GM12878 (cell line): ENCODE data around the gene NECTIN2. TPM values are rescaled to one million over a fixed set of nuclear protein-coding genes. Genes with fewer than 3 reads are reported as not detected.

Experiments used
- ATAC-seq: fragments of 200-7000 bp; cut with Tn5 transposase; 3 replicates; pipeline ENCODE4 v1.9.1; 2020; ENCODE audit warnings: mild to moderate bottlenecking, moderate library complexity
- BruUV-seq: library from RNA; stranded (reverse); fragments of 400-500 nt; replicated peaks from 2 replicates; lab custom pipeline; 2021; lab: Mats Ljungman, UMichigan
- CTCF ChIA-PET: fragments of 300-600 bp; sonication (Branson Sonifier 250); formaldehyde crosslinking; extraction: SDS; loops from one replicate; lab custom pipeline; 2021; ENCODE audit warnings: inconsistent platforms; lab: Yijun Ruan, JAX
- POLR2A ChIA-PET: fragments of 350-600 bp; formaldehyde crosslinking; extraction: SDS; loops from one replicate; lab custom pipeline; 2021; ENCODE audit warnings: inconsistent platforms; lab: Charles Lee
- RAD21 ChIA-PET: fragments of 300-600 bp; sonication (Branson Sonifier 250); formaldehyde crosslinking; loops from one replicate; lab custom pipeline; 2023; ENCODE audit warnings: antibody characterized with exemption; ENCODE audit not compliant: unreplicated experiment; lab: Charles Lee
- SMC1A ChIA-PET: fragments of 300-600 bp; sonication (Branson Sonifier 250); formaldehyde crosslinking; loops from one replicate; lab custom pipeline; 2023; ENCODE audit not compliant: unreplicated experiment, uncharacterized antibody; lab: Charles Lee
- DNase-seq: peaks from one replicate; pipeline ENCODE4 v3.0.0-alpha.2; 2011; ENCODE audit warnings: low read depth, low spot score
- FAIRE-seq: peaks from 3 replicates; lab custom pipeline; 2011; peaks lifted over from hg19 to GRCh38; lab: Jason Lieb, UNC
- H2AFZ ChIP-seq: 2 replicates; pipeline ENCODE4 v1.6.0; 2011; ENCODE audit warnings: low read depth, low read length, control low read depth; ENCODE audit not compliant: control insufficient read depth
- H3K27ac ChIP-seq: 2 replicates; pipeline ENCODE4 v1.5.1; 2011; ENCODE audit warnings: control low read depth; ENCODE audit not compliant: control insufficient read depth, insufficient read depth
- H3K27me3 ChIP-seq, 2 experiments: replicated peaks in 1 of 2; 2 replicates each; pipeline versions ENCODE4 v1.6.0 to v1.6.1; 2011; ENCODE audit warnings: low read length in 1 of 2; ENCODE audit not compliant: control insufficient read depth in 2 of 2, insufficient read depth in 2 of 2
- H3K36me3 ChIP-seq, 2 experiments: 2 replicates each; pipeline ENCODE4 v1.5.1; 2011; ENCODE audit warnings: low read length in 1 of 2; ENCODE audit not compliant: control insufficient read depth in 2 of 2, insufficient read depth in 2 of 2
- H3K4me1 ChIP-seq: 2 replicates; pipeline ENCODE4 v1.6.1; 2011; ENCODE audit warnings: mild to moderate bottlenecking, low read length, moderate library complexity, mixed read lengths; ENCODE audit not compliant: control insufficient read depth, insufficient read depth
- H3K4me2 ChIP-seq: 2 replicates; pipeline ENCODE4 v1.6.0; 2011; ENCODE audit warnings: control low read depth; ENCODE audit not compliant: control insufficient read depth, insufficient read depth
- H3K4me3 ChIP-seq: fragments of 200-600 bp; sonication (generic); 2 replicates; pipeline ENCODE4 v1.5.1; 2016
- H3K79me2 ChIP-seq: 2 replicates; pipeline ENCODE4 v1.6.0; 2011; ENCODE audit warnings: low read length; ENCODE audit not compliant: control insufficient read depth, insufficient read depth
- H3K9ac ChIP-seq: 2 replicates; pipeline ENCODE4 v1.8.0; 2011; ENCODE audit warnings: low read length, control low read depth, mixed read lengths; ENCODE audit not compliant: control insufficient read depth, insufficient read depth
- H3K9me3 ChIP-seq: replicated peaks from 3 replicates; pipeline ENCODE4 v1.5.1; 2011; ENCODE audit warnings: mild to moderate bottlenecking, low read length; ENCODE audit not compliant: control insufficient read depth, insufficient read depth
- H4K20me1 ChIP-seq: 2 replicates; pipeline ENCODE4 v1.6.0; 2011; ENCODE audit not compliant: control insufficient read depth, insufficient read depth
- HCFC1 ChIP-seq: fragments of 150-350 bp; IDR thresholded peaks from 2 replicates; pipeline ENCODE4 v1.6.1; 2014; ENCODE audit warnings: low read length
- JUNB ChIP-seq: IDR thresholded peaks from 2 replicates; pipeline ENCODE4 v1.6.1; 2016; ENCODE audit warnings: antibody characterized with exemption, mild to moderate bottlenecking
- SP1 ChIP-seq: IDR thresholded peaks from one replicate; pipeline ENCODE4 v1.6.1; 2011; ENCODE audit warnings: low read depth, low read length
- ZNF24 ChIP-seq: fragments of 450-650 bp; IDR thresholded peaks from 2 replicates; pipeline ENCODE4 v1.6.1; 2017; ENCODE audit warnings: antibody characterized with exemption, mild to moderate bottlenecking
- ZSCAN29 ChIP-seq: fragments of 450-650 bp; IDR thresholded peaks from 2 replicates; pipeline ENCODE4 v1.6.1; 2017; ENCODE audit warnings: mild to moderate bottlenecking, moderate library complexity
- WGBS: methylation state at CpG from one replicate; pipeline ENCODE4 v1.1.6; 2016; ENCODE audit warnings: low lambda C conversion rate; ENCODE audit not compliant: insufficient replicate concordance, insufficient coverage; ENCODE audit errors: missing lambda C conversion rate; 5-methylcytosine and 5-hydroxymethylcytosine counted together
- in situ Hi-C: fragments of 300-500 bp; cut with MboI; formaldehyde crosslinking; loops from 9 replicates; pipeline ENCODE4 v1.14.3; 2018; ENCODE audit warnings: mixed read lengths
- intact Hi-C: fragments of 100-400 bp; cut with micrococcal nuclease; formaldehyde crosslinking; loops from one replicate; pipeline ENCODE4 v1.14.2; 2022; ENCODE audit not compliant: unreplicated experiment
- polyA plus RNA-seq, 11 experiments: library from polyadenylated mRNA; depleted of rRNA in 4 of 11; unstranded in 6 of 11; stranded (reverse) in 5 of 11; fragments of >200 nt; fragmentation: Nextera tagmentation in 4 of 11; fragmentation: Illumina TruSeq in 1 of 11; extraction: Ambion mirVana in 4 of 11; extraction: Trizol in 1 of 11; gene quantifications; 1 replicate in 1 of 11; 2 replicates in 10 of 11; pipeline versions ENCODE4 v1.2.1 to v1.2.3, GENCODE V29; 2011 to 2016; ENCODE audit warnings: inconsistent platforms in 2 of 11, missing spikeins in 2 of 11, low read depth in 1 of 11
- total RNA-seq, 4 experiments: library from RNA; depleted of rRNA in 3 of 4; stranded (reverse); fragments of >200 nt in 3 of 4; fragmentation: Illumina TruSeq in 1 of 4; extraction: Trizol in 1 of 4; gene quantifications; 2 replicates each; pipeline versions ENCODE4 v1.2.1 to v1.2.3, GENCODE V29; 2013 to 2021
- TF ChIP-seq, protein P1 (sequence below): fragments of 450-650 bp; IDR thresholded peaks from 2 replicates; pipeline ENCODE4 v1.6.1; 2017; ENCODE audit warnings: mild to moderate bottlenecking, moderate library complexity
- TF ChIP-seq, protein P2 (sequence below): fragments of 150-350 bp; IDR thresholded peaks from 2 replicates; pipeline ENCODE4 v1.6.1; 2014; ENCODE audit warnings: mild to moderate bottlenecking, low read depth, low read length
- TF ChIP-seq, protein P3 (sequence below): fragments of 450-650 bp; IDR thresholded peaks from 2 replicates; pipeline ENCODE4 v1.6.1; 2014; ENCODE audit warnings: mild to moderate bottlenecking

The NECTIN2 gene
- total and polyA plus RNA-seq, 10 of the 15 experiments (the other 5 are each of a cell fraction or from before 2014, with no cell fraction given) = 0.05 to 0.36 (median 0.26) TPM; not detected in 5

DNA sequence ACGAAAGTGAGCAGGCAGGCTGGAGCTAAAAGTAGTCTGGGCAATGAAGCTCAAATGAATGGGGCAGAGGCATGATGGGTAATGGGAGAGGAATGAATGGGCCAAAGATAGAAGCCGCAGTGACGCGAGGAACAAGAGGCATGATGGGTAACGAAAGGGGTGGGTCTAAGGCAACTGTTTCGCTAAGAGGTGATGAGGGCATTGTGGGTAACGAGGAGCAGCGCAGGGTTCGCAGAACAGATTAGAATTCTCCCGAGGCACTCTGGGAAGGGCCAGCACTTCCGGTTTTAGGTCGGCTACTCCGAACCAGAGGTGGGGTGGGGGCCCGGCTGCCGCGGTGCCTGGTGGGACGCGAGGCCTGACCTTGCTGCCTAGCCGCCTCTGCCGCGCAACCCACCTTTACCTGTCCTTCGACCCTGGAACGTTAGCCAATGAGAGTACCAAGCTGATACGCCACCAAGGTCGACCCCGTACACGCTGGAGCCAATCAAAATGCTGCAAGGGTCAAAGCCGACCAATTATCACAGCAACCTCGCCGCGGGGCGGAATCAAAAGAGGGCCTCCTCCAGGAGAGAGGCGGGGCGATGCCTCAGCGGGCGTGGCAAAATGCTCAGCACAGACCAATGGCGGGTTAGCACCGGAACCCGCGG, 44.4 kb downstream of the NECTIN2 start (continued):
- TF ChIP-seq, protein P1, sequence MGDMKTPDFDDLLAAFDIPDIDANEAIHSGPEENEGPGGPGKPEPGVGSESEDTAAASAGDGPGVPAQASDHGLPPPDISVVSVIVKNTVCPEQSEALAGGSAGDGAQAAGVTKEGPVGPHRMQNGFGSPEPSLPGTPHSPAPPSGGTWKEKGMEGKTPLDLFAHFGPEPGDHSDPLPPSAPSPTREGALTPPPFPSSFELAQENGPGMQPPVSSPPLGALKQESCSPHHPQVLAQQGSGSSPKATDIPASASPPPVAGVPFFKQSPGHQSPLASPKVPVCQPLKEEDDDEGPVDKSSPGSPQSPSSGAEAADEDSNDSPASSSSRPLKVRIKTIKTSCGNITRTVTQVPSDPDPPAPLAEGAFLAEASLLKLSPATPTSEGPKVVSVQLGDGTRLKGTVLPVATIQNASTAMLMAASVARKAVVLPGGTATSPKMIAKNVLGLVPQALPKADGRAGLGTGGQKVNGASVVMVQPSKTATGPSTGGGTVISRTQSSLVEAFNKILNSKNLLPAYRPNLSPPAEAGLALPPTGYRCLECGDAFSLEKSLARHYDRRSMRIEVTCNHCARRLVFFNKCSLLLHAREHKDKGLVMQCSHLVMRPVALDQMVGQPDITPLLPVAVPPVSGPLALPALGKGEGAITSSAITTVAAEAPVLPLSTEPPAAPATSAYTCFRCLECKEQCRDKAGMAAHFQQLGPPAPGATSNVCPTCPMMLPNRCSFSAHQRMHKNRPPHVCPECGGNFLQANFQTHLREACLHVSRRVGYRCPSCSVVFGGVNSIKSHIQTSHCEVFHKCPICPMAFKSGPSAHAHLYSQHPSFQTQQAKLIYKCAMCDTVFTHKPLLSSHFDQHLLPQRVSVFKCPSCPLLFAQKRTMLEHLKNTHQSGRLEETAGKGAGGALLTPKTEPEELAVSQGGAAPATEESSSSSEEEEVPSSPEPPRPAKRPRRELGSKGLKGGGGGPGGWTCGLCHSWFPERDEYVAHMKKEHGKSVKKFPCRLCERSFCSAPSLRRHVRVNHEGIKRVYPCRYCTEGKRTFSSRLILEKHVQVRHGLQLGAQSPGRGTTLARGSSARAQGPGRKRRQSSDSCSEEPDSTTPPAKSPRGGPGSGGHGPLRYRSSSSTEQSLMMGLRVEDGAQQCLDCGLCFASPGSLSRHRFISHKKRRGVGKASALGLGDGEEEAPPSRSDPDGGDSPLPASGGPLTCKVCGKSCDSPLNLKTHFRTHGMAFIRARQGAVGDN = peak; percentile 87
- TF ChIP-seq, all 136 proteins: peak for 52

DNA sequence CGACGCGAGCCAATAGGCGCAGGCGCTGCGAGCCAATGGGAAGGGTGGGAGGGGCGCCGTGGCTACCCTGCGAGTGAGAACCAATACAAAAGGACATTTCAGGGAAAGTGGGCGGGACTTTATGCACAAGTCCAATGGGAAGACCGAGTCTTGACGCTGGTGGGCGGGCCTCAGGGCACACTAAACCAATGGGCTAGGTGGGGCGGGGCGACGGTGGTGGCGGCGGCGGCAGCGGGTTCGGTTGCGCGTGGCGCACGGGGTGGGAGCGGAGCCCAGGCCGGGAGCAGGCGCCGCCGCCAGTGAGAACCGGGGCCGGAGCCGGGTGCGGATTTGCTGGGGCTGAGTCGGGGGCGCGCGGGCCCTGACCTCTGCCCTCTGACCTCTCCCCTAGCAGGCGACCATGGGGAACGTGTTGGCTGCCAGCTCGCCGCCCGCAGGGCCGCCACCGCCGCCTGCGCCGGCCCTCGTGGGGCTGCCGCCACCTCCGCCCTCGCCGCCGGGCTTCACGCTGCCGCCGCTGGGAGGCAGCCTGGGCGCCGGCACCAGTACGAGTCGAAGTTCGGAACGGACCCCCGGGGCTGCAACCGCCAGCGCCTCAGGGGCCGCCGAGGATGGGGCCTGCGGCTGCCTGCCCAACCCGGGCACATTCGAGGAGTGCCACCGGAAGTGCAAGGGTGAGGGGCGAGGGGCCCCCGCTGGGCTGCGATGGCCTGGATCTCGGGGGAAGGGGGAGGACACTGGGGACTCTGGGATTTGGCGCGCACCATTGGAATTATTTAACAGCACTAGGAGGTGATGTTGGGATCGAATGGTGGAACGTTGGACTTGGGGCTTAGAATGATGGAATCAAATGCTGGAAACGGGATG, 45.2 kb downstream of the NECTIN2 start, which contains the start of gene TOMM40:
Gene TOMM40, plus strand, starts transcription at position 239 of the 867 bp plus-strand sequence. Its CDS starts 162 bp downstream, at position 401.
- H4K20me1 ChIP-seq = no peaks in the 10 kb centered on the region
- peaks cover 1% of the 10 kb centered on the region; the same call in 1 of the 3 replicates for H3K9me3 ChIP-seq
- peaks cover 0 to 19% of the 10 kb centered on the region in 2 experiments; a peak in 3 of 4 replicates for H3K36me3 ChIP-seq
- peak within 1 kb of the TSS; percentile 96 for H3K27ac ChIP-seq
- POLR2A ChIA-PET = interaction anchor here (1.0 to 1.7 kb wide), 2 partner anchors 63 to 184 kb away, joined by 3 to 7 read pairs; partner anchors contain the start of gene CLPTM1
- RAD21 ChIA-PET = interaction anchor here (0.6 to 1.6 kb wide), 3 partner anchors 166 to 287 kb away, joined by 3 read pairs; partner anchors contain the start of genes BLOC1S3 and TRAPPC6A
- SMC1A ChIA-PET = interaction anchor here (1.8 kb wide), 1 partner anchor 62 kb away, joined by 6 read pairs; no protein-coding TSS in a partner anchor
- peaks cover 19% of the 10 kb centered on the region for H3K4me1 ChIP-seq
- H2AFZ ChIP-seq = peak within 1 kb of the TSS; percentile 96
- H3K9ac ChIP-seq = peak within 1 kb of the TSS; percentile 88
- BruUV-seq = no TSS peak
- in situ Hi-C loops (no loop called here), intact Hi-C loops (loop anchor here (5.0 kb wide), 1 partner anchor 44 kb away; the partner anchor contains the start of gene NECTIN2)
- no peak for FAIRE-seq
- DNase-seq = no peak
- peak within 1 kb of the TSS; percentile 98 for H3K4me2 ChIP-seq
- H3K4me3 ChIP-seq = peak within 1 kb of the TSS; percentile 83
- no peaks in the 10 kb centered on the region for H3K27me3 ChIP-seq
- ATAC-seq = no peak
- under 1% methylated on average over 71 of the region's 81 CpGs for WGBS
- CTCF ChIA-PET = interaction anchor here (0.6 to 1.4 kb wide), 4 partner anchors 13 to 237 kb away, joined by 4 to 7 read pairs (median 6); no protein-coding TSS in a partner anchor
- peaks cover 32% of the 10 kb centered on the region for H3K79me2 ChIP-seq
- no peak for TF ChIP-seq ZNF24
- no peak for TF ChIP-seq ZSCAN29
- no peak for TF ChIP-seq JUNB
- peak; percentile 56 for TF ChIP-seq HCFC1
- TF ChIP-seq, protein P2, sequence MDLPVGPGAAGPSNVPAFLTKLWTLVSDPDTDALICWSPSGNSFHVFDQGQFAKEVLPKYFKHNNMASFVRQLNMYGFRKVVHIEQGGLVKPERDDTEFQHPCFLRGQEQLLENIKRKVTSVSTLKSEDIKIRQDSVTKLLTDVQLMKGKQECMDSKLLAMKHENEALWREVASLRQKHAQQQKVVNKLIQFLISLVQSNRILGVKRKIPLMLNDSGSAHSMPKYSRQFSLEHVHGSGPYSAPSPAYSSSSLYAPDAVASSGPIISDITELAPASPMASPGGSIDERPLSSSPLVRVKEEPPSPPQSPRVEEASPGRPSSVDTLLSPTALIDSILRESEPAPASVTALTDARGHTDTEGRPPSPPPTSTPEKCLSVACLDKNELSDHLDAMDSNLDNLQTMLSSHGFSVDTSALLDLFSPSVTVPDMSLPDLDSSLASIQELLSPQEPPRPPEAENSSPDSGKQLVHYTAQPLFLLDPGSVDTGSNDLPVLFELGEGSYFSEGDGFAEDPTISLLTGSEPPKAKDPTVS = no peak
- TF ChIP-seq, protein P3, sequence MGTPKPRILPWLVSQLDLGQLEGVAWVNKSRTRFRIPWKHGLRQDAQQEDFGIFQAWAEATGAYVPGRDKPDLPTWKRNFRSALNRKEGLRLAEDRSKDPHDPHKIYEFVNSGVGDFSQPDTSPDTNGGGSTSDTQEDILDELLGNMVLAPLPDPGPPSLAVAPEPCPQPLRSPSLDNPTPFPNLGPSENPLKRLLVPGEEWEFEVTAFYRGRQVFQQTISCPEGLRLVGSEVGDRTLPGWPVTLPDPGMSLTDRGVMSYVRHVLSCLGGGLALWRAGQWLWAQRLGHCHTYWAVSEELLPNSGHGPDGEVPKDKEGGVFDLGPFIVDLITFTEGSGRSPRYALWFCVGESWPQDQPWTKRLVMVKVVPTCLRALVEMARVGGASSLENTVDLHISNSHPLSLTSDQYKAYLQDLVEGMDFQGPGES = 0 out of 2 replicates have a peak, but pooled peaks have one; percentile 43
- peak; percentile 58 for TF ChIP-seq SP1
